DND-41 (cell line): ENCODE data around the gene SUCO.

Experiments used
- ATAC-seq: fragments of 200-7000 bp; cut with Tn5 transposase; 3 replicates; pipeline ENCODE4 v1.9.1; 2021; ENCODE audit warnings: low read depth; ENCODE audit not compliant: insufficient read depth
- DNase-seq: peaks from one replicate; pipeline ENCODE4 v3.0.0-alpha.2; 2020
- H2AFZ ChIP-seq: 2 replicates; pipeline ENCODE4 v1.6.0; 2012; ENCODE audit warnings: low read depth, low read length
- H3K27ac ChIP-seq: 2 replicates; pipeline ENCODE4 v1.5.1; 2012; ENCODE audit warnings: low read length, inconsistent platforms
- H3K27me3 ChIP-seq: fragments of 200-600 bp; sonication (generic); 2 replicates; pipeline ENCODE4 v1.6.0; 2012; ENCODE audit warnings: low read length, mild to moderate bottlenecking, inconsistent platforms; ENCODE audit not compliant: insufficient read depth, poor library complexity
- H3K36me3 ChIP-seq: 2 replicates; pipeline ENCODE4 v1.5.1; 2012; ENCODE audit warnings: low read length, inconsistent platforms; ENCODE audit not compliant: insufficient read depth
- H3K4me1 ChIP-seq: 2 replicates; pipeline ENCODE4 v1.5.1; 2012; ENCODE audit warnings: mild to moderate bottlenecking, low read length; ENCODE audit not compliant: insufficient read depth
- H3K4me2 ChIP-seq: 2 replicates; pipeline ENCODE4 v1.6.0; 2012; ENCODE audit warnings: mild to moderate bottlenecking, moderate library complexity, low read length, inconsistent platforms; ENCODE audit not compliant: insufficient read depth
- H3K4me3 ChIP-seq, 2 experiments: fragments of 200-600 bp in 1 of 2; shearing (Covaris generic) in 1 of 2; 2 replicates each; pipeline ENCODE4 v1.5.1; 2012 to 2016; ENCODE audit warnings: inconsistent platforms in 2 of 2, low read length in 2 of 2, mild to moderate bottlenecking in 2 of 2, low read depth in 1 of 2, moderate library complexity in 1 of 2
- H3K79me2 ChIP-seq: 2 replicates; pipeline ENCODE4 v1.6.0; 2012; ENCODE audit warnings: low read length, inconsistent platforms; ENCODE audit not compliant: insufficient read depth
- H3K9ac ChIP-seq: 2 replicates; pipeline ENCODE4 v1.6.0; 2012; ENCODE audit warnings: low read depth, mild to moderate bottlenecking, inconsistent platforms, low read length, moderate library complexity
- H3K9me3 ChIP-seq: 2 replicates; pipeline ENCODE4 v1.5.1; 2012; ENCODE audit warnings: low read length, moderate library complexity, mild to moderate bottlenecking, inconsistent platforms; ENCODE audit not compliant: insufficient read depth, severe bottlenecking
- H4K20me1 ChIP-seq: 2 replicates; pipeline ENCODE4 v1.6.0; 2012; ENCODE audit warnings: low read length; ENCODE audit not compliant: insufficient read depth
- EZH2 ChIP-seq: IDR thresholded peaks from 3 replicates; pipeline ENCODE4 v1.6.1; 2012; ENCODE audit warnings: borderline replicate concordance, low read depth, mild to moderate bottlenecking, moderate library complexity, low read length, inconsistent platforms; ENCODE audit not compliant: severe bottlenecking
- TF ChIP-seq, protein P1 (sequence below): IDR thresholded peaks from 2 replicates; pipeline ENCODE4 v1.5.1; 2012; ENCODE audit warnings: borderline replicate concordance, low read length, moderate library complexity, mild to moderate bottlenecking; ENCODE audit not compliant: poor library complexity, severe bottlenecking; ENCODE audit errors: extremely low read depth

The SUCO gene

DNA sequence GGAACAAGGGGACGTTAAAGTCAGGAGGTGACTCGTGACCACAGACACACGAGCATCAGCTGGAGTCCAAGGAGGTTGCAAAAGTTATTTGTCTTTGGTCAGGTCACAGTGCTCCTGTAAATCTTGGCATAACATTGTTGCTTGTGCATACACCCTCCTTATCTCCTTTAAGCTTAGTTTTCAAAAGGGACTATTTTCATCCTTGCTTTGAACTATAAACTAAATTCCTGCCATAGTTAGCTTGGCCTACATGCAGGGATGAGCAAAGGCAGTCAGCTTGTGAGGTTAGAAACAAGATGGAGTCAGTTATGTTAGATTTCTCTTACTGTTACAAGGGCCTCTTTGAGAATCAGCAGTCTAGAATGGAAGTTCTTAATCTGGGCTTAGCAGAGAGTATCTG, 97.9 kb downstream of the SUCO start:
- H3K9ac ChIP-seq: no peak overlapping the region
- H3K4me2 ChIP-seq: no peak overlapping the region
- H3K4me1 ChIP-seq: peaks cover 19% of the 10 kb centered on the region; the same call in 1 of the 2 replicates
- no peak overlapping the region for H3K4me3 ChIP-seq
- H2AFZ ChIP-seq: no peak overlapping the region
- peaks cover 5% of the 10 kb centered on the region for H3K9me3 ChIP-seq
- DNase-seq (no peak), ATAC-seq (no peak)
- no peaks in the 10 kb centered on the region for H3K79me2 ChIP-seq
- no peaks in the 10 kb centered on the region for H3K36me3 ChIP-seq
- H4K20me1 ChIP-seq: no peaks in the 10 kb centered on the region
- H3K27ac ChIP-seq: no peak overlapping the region
- H3K27me3 ChIP-seq: no peaks in the 10 kb centered on the region
- no peak for TF ChIP-seq EZH2
- TF ChIP-seq, protein P1, sequence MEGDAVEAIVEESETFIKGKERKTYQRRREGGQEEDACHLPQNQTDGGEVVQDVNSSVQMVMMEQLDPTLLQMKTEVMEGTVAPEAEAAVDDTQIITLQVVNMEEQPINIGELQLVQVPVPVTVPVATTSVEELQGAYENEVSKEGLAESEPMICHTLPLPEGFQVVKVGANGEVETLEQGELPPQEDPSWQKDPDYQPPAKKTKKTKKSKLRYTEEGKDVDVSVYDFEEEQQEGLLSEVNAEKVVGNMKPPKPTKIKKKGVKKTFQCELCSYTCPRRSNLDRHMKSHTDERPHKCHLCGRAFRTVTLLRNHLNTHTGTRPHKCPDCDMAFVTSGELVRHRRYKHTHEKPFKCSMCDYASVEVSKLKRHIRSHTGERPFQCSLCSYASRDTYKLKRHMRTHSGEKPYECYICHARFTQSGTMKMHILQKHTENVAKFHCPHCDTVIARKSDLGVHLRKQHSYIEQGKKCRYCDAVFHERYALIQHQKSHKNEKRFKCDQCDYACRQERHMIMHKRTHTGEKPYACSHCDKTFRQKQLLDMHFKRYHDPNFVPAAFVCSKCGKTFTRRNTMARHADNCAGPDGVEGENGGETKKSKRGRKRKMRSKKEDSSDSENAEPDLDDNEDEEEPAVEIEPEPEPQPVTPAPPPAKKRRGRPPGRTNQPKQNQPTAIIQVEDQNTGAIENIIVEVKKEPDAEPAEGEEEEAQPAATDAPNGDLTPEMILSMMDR: no peak

DNA sequence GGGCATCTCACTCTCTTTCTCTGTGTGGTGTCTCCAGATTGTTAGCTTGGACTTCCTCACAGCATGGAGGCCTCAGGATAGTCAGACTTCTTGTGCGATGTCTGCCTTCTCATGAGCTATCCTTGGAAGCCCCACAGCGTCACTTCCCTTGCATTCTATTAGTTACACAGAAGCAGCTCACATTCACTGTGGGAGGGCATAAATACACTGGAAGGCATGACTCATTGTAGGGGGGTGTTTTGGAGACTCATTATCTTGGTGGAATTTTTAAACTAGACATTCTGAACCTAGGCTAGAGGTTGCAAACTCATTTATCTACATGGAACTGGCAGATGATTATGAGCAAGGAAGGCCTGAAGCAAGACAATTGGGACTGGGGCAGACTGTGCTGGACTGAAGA, 104.6 kb downstream of the SUCO start:
- no peak for TF ChIP-seq EZH2
- TF ChIP-seq, protein P1: no peak
- Histone ChIP-seq H4K20me1 (no peaks in the 10 kb centered on the region), H3K27ac (no peak overlapping the region; the same call in 1 of the 2 replicates), H2AFZ (no peak overlapping the region), H3K9me3 (no peaks in the 10 kb centered on the region), H3K4me3 (no peak overlapping the region), H3K27me3 (no peaks in the 10 kb centered on the region), H3K4me1 (peaks cover 35% of the 10 kb centered on the region), H3K36me3 (no peaks in the 10 kb centered on the region), H3K9ac (no peak overlapping the region), H3K79me2 (no peaks in the 10 kb centered on the region), H3K4me2 (no peak overlapping the region)
- ATAC-seq: no peak
- no peak for DNase-seq

DNA sequence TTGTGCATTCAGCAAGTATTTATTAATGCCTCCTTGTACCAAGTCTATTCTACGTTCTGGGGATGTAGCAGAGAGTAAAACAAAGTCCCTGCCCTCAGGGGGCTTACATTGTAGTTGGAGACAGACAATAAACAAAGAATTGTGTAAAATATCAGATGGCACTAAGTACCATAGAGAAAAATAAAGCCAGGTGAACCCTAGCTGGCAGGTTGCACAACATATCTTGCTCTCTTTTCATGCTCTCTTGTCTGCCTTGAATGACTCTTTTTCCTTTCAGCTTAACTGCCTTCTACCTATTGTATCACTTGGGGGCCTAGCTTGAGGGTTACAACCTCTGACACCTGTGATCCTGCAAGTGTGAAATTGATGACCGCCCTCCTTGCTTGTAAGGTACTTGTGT, 105.3 kb downstream of the SUCO start:
- Histone ChIP-seq H3K36me3 (no peaks in the 10 kb centered on the region), H2AFZ (peak overlapping the region; percentile 52; the same call in 1 of the 2 replicates), H3K79me2 (no peaks in the 10 kb centered on the region), H3K4me1 (peaks cover 42% of the 10 kb centered on the region), H3K4me2 (peak overlapping the region; percentile 74), H3K27me3 (no peaks in the 10 kb centered on the region), H3K27ac (peak overlapping the region; percentile 86), H3K9ac (peak overlapping the region; percentile 39), H3K9me3 (no peaks in the 10 kb centered on the region), H3K4me3 (peak overlapping the region in 1 of 2 experiments; percentile 42; a peak in 2 of 4 replicates), H4K20me1 (no peaks in the 10 kb centered on the region)
- DNase-seq: no peak
- ATAC-seq: no peak
- TF ChIP-seq, protein P1: no peak
- TF ChIP-seq EZH2: no peak
